ENCODE measurements around the gene AUTS2.

The AUTS2 gene

GRCh38 chr7:69625798-69626197 lies 27.5 kb downstream of the AUTS2 start:
- no peak for DNase-seq

DNA sequence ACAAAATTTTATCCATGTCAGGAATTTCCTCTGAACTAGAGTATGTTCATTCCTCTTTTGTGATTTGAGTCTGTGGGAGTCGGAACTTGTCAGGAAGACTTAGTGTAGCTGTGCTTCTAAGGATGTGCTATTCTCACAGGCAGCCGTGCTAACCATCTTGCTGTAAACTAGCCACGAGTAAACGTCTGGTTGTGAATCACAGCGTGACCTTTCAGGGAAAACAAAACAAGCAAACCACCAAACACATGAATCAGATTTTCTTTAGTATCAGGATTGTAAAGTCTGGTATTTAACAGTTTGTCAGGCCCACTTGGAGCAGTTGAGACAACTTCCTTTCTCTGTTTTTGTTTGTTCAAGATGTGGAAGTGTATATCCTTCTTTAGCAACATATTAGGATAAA lies 32.0 kb downstream of the AUTS2 start:
- no peak for DNase-seq

- DNase-seq, result no peak
Observed at GRCh38 chr7:69631131-69631530, 32.9 kb downstream of the AUTS2 start.

GRCh38 chr7:69632280-69632679 lies 34.0 kb downstream of the AUTS2 start:
- DNase-seq, result no peak

DNA sequence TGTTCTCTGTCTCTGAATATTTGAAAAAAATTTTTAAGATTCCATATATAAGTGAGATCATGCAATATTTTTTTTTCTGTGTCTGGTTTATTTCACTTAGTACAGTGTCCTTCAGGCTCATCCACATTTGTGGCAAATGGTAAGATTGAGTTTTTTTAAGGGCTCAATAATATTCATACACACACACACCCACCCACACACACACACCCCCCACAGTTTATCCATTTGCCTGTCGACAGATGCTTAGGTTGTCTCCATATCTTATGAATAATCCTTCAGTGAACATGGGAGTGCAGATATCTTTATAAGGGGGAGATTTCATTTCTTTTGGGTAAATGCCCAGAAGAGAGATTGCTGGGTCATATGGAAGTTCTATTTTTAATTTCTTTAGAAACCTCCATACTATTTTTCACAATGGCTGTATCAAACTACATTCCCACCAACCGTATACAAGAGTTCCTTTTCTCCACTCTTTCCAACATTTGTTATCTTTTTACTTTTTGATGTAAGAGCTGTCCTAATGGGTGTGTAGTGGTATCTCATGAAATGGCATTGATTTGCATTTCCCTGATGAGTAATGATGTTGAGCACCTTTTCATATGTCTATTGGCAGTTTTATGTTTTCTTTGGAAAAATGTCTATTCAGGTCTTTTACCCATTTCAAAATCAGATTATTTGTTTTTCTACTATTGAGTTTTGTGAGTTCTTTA lies 35.0 kb downstream of the AUTS2 start:
- no peak for DNase-seq

- DNase-seq, result no peak
Observed at GRCh38 chr7:69635555-69636185, 37.4 kb downstream of the AUTS2 start.

- DNase-seq, result no peak
Observed at GRCh38 chr7:69638674-69639073, 40.4 kb downstream of the AUTS2 start.

- DNase-seq, result no peak
Observed at GRCh38 chr7:69640216-69640615, 41.9 kb downstream of the AUTS2 start.

DNA sequence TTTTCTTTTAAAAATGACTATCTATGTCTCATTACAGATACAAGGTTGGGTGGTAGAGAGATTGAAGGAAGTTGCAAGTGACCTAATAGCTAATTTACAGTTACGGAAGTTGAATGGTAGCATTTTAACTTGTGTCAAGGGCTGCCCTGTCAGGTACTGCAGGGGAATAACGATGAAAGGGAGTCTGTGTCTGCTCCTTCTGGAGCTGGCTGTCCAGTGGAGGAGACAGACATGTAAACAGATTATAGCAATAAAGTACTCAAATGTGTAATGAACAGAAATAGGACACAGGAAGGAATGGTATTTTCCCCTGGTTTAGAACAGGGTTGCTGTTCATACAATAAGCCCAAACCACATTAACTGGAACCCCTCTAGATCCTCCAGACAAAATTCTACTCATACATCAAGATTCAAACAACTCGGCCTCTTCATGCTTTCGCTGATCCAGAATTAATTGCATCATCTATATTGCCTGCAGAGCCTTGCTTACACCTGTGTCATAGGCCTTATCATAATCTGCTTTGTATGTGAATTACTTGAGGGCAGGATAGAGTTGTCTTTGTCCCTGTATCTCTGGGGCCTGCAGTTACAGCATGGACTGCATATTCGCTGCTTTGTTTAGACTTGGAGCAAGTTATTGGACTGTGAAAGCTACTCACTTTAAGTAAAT lies 42.8 kb downstream of the AUTS2 start:
- DNase-seq, result no peak

- DNase-seq, result no peak
Observed at GRCh38 chr7:69643265-69643664, 45.0 kb downstream of the AUTS2 start.

- no peak for DNase-seq
Observed at GRCh38 chr7:69643708-69644445, 45.6 kb downstream of the AUTS2 start.

GRCh38 chr7:69645683-69646082 lies 47.4 kb downstream of the AUTS2 start:
- DNase-seq, result no peak

- no peak for DNase-seq
Observed at GRCh38 chr7:69651101-69651590, 52.9 kb downstream of the AUTS2 start.

GRCh38 chr7:69652947-69653701 lies 54.8 kb downstream of the AUTS2 start:
- DNase-seq, result no peak

DNA sequence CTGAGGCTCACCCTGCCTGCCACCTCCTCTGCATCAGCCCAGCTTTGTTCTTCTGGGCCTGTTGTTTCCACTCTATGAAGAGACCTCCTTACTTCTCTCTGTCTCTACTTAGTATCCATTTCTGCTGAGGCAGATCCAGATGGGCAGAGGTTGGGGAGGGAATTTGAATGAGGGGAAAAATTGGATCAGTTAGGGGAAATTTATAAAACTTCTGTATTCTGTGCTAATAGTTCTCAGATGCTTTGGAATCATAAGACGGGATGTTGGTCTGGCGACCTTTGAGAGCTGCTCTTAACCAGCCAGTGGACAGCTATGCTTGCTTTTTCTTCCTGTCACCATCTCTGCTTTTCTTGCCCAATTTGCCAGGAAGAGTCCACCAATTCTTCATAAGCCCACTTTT lies 55.5 kb downstream of the AUTS2 start:
- DNase-seq, result no peak

DNA sequence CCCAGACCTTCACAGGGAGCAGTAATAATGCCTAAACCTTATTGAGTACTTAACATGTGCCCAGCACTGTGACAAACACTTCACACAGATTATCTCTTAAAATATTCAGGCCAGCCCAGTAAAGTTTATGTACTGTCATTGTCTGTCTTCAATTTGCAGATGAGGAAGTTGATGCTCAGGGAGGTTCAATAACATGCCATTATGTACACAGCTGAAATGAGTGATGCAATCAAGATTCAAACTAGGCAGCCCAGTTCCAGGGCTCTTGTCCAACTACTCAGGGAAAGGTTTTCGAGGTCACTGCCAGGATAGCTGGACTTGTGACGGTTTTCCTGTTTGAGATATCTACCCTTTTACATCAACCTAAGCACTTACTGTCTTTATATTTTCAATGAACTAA lies 56.1 kb downstream of the AUTS2 start:
- DNase-seq, result no peak

DNA sequence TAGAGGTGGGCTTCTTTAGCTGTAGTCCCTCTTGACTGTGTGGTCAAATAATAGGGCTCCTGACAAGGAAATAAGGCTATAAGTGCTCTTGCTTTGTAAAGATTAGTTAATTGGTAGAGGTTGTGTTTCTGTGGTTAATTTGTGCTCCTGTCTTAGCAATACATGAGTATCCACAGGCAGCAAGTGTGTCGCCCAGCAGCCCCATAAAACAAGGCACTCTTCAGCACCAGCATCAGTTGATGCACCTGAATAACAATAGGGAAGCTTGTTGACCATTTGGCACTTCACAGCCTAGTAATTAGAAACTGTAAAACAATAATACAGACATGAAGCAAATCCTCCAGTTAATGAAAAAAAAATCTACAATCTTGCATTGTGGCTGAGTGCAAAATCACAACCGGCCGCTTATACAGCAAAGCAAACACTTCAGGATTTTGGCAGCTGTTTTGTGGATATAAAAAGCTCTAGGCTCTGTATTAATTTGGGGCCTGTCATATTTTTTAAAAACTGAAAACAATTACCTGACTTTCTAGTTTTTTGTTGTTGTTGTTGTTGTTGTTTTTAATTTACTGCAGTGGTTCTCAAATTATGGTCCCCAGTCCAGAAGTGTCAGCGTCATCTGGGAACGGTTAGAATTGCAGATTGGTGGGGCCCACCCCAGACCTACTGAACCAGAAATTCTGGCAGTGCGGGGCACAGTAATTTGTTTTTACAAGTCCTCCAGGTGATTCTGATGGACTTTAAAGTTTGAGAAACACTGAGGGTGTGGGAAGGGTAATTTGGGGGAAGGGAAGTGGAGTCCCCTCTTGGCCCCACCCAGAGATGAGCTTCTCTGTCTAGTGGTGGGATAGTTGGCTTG lies 56.8 kb downstream of the AUTS2 start:
- DNase-seq, result no peak

GRCh38 chr7:69656077-69656476 lies 57.8 kb downstream of the AUTS2 start:
- no peak for DNase-seq

DNA sequence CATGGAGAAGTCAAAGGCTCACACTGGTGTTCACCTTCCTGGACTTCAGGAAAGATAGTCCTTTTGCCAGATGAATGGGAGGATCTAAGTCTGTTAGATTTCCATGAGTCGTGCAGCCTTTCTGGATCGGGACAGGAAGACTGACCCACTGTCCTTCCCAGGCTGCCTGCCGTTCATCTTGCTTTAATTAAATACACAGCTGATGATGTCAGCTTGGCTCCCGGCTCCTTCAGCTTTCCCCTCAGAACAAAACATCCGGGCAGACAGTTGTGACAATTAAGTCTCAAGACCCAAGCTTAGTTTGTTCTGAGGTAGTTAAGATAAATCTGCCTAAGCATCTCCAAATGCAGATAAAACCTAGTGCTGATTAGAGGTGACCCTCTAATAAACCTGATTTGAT lies 58.6 kb downstream of the AUTS2 start:
- no peak for DNase-seq

- no peak for DNase-seq
Observed at GRCh38 chr7:69657331-69657730, 59.1 kb downstream of the AUTS2 start.

- DNase-seq, result no peak
Observed at GRCh38 chr7:69657985-69658384, 59.7 kb downstream of the AUTS2 start.

DNA sequence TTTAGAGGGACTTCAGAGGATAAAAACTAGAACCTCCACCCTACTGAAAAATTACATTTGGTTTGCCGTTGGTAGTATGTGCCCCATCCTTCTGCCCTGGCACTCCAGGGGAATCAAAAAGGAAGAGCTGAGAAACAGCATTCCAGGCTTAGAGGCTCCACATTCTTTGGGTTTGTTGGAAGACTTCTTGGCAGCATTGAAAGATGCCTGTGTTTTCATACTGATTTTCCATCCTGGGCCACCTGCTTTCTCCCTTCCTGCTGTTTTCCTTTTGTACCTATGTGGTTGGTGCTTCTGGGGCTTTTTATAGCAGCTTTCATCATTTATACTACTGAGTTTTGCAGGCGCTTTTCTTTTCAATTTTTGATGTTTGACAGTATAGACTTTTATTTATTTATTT lies 61.7 kb downstream of the AUTS2 start:
- DNase-seq, result no peak

Data from stimulated activated CD4-positive, alpha-beta T cell treated with anti-CD3 and anti-CD28 coated beads, Interleukin-4, amount 100 ng/mL, for 1 hour (primary cell).